ENCODE measurements around the gene DMXL1.
"Not testable (repeated sequence)": the region's sequence is repeated elsewhere in the genome, so short reads cannot be mapped to it uniquely, and the experiment has no call there.

The DMXL1 gene

DNA sequence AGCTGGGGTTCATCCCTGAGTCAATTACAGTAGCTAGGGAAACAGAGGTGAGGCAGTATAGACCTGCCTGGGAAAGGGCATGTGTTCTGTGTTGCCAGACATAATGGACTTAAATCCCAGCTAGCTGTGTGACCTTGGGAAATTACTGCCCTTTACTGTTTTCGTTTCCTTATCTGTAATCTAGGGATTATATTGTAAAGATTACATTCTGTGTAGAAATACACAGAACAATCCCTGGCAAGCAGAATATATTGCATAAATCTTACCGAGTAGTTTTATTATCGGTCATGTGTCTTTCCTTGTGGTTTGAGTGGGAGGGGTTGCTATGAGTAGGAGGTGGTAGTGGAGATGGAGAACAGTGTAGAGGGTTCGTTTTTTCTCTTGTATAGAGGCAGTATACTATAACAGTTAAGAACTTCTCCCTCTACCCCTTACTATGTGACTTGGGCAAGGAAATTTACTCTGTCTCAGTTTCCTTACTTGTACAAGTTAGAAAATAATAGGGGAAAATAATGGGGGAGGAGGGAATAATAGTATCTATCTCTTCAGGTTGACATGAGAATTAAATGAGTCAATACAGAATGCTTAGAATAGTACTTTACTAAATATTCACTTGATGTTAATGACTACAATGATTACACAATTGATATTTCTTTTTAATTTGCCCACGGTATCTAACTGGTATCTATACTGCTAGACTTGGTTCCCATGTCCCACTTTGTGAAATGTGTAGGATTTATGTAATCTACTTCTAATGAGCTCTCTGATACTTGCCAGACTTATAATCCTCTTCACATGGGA, 7.1 kb upstream of the DMXL1 start:
- peak in 1 of 5 donors; percentile 18 for DNase-seq

DNA sequence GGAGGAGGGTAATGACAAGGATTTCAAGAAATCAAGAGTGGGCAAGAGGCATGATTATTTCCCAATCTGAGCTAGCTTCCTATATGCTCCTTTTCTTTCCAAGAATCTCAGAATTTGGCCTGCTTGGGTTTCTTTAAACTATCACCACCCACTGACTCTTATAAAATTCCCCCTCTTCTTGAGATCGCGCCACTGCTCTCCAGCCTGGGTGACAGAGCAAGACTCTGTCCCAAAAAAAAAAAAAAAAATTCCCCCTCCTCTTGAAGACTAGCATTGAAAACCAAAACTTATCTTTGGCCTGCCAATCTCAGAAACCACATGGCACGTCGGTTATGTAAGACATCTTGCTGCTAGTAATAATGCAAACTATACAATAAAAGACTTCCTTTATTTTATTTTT, 3.4 kb upstream of the DMXL1 start:
- DNase-seq, result no peak

DNA sequence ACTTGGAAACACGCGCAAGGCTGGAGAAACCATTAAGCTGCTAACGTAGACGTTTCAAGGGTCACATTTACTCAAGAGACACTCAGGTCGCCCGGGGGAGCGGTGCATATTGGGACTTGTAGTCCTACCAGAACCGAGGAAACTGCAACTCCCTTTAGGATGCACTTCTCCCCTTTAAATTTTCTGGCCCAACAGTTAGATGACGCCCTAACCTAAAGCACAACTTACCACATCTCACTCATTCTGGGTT, 384 bp upstream of the DMXL1 start:
- no peak for DNase-seq

DNA sequence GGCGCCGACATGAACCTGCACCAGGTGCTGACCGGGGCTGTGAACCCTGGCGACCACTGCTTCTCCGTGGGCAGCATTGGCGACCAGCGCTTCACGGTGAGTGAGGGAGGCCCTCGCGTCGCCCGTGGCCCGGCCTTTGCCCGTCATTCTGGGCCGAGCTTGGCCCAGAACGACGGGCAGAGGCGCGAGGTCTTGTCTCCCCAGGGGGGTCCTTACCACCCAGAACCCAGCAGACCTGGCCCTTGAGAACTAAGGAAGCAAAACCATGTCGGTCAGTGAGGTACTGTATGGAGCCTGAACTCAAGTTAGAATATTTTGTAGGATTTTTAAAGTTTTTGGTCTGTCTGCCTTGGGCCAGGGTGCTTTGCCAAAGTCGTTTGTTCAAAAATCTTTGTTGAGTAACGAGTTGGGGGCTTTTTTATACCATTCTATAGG, 691 bp downstream of the DMXL1 start:
- DNase-seq, result no peak

DNA sequence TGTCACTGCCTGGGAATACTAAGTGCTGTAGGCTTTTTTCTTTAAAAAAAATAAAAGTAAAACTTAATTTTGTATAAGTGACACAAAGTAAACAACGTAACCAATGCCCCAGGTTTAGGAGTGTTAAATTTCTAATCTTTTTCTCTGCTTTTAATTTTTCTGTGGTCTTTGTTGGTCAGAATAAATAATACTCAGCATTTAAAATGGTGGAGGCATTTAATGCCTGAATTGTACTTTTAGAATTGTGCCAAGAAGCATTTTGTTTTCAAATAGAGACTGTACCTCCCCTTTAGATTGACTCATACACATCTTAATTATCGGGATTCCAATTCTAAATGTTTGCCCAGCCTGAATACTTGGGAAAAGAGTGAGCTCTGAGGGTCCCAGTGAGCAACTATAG, 1.6 kb downstream of the DMXL1 start:
- DNase-seq, result no peak

DNA sequence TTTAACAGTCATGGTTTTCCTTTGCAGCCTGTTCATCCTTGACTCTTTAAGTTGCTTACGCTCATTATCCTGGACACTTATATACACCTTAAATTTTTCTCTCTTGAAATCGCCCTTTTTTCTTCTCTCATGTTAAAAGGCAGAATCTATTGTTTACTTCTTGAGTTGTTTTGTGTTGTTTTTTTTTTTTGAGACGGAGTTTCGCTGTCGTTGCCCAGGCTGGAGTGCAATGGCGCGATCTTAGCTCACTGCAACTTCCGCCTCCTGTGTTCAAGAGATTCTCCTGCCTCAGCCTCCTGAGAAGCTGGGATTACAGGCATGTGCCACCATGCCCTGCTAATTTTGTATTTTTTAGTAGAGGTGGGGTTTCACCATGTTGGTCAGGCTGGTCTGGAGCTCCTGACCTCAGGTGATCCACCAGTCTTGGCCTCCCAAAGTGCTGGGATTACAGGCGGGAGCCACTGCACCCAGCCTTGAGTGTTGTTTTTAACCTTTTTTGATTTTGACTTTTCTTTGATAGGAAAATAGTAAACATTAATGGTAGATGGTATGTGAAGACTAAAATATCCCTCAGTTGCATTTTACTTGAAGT, 3.0 kb downstream of the DMXL1 start:
- not testable (repeated sequence) for DNase-seq

DNA sequence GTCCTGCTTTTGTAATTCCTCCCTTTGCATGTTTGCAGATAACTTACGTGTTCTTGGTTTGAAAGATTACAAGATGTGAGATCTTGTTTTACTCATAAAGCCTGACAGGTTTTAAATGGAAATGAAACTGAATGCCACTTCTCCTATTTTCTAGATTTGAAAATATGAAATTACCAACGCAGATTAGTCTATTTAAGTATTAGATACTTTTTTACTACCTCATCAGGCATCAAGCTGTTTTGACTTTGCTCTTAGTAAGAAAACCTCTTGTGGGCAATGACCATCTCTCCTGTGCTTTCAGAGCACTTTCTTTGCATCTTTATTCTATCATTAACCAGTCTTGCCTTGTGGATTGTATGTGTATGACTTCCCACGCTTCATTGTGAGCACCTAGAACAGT, 3.5 kb downstream of the DMXL1 start:
- DNase-seq, result peak in 1 of 5 donors; percentile 15

DNA sequence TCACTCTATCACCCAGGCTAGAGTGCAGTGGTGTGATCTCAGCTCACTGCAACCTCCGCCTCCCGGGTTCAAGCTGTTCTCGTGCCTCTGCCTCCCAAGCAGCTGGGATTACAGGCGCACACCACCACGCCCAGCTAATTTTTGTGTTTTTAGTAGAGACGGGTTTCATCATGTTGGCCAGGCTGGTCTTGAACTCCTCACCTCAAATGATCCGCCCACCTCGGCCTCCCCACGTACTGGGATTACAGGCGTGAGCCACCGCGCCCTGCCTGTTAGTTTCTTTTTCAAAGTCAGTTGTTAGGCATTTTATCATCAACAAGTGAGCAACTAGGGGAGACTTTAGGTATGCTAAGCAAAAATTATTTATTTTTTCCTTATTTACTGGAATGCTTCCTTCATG, 4.4 kb downstream of the DMXL1 start:
- peak in 1 of 5 donors; percentile 10 for DNase-seq

DNA sequence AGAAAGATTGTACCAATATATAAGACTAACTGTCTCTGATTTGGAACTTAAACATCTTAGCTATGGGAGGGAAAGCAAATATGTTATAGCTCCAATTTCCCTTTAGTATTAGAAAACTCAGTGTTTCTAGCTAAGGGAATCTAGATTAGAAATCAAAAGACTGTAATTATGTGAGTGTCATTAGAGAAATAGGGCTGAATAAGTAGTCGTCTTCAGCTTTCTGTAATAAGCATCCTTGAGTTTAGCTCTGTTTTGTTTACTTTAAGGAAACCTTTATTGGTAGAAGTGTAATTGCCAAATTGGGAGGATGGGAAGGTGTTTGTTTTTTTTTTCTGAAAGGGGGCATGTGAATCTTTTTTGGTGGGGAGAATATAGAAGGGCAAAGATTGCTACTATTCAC, 5.2 kb downstream of the DMXL1 start:
- DNase-seq, result no peak

DNA sequence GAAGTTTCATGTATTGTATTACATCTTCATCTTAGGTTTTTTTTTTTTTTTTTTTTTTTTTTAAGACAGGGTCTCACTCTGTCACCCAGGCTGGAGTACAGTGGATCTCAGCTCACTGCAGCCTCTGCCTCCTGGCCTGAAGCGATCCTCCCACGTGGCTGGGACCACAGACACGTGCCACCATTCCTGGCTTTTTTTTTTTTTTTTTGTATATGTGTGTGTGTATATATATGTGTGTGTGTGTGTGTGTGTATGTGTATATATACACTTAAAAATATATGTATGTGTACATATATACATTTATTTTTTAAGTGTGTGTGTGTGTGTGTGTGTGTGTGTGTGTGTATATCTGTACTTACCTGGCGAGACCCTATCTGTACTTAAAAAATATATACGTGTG, 6.6 kb downstream of the DMXL1 start:
- no peak for DNase-seq

DNA sequence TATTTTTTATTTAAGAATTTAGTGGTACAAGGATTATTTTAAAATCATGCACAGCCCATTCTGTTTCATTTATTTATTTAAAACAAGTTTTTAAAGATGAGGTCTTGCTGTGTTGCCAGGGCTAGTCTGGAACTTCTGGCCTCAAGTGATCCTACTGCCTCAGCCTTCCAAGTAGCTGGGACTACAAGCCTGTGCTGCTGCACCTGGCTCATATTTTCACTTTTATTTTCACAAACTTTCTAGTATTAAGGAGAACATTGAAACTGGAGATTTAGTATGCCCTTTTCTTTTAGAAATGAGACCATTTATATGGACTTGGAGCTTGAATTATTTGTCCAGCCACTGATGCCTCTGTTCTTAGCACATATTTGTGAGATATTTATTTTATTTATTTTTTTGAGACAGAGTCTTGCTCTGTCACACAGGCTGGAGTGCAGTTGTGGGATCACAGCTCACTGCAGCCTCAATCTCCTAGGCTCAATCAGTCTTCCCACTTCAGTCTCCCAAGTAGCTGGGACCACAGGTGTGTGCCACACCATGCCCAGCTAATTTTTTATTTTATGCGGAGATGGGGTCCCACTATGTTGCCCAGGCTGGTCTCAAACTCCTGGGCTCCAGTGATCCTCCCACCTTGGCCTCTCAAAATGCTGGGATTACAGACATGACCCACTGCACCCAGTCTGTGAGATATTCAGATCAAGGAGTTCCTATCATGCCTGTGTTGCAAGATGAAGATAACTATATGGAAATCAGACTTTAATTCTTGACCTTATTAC, 7.4 kb downstream of the DMXL1 start:
- DNase-seq, result no peak

DNA sequence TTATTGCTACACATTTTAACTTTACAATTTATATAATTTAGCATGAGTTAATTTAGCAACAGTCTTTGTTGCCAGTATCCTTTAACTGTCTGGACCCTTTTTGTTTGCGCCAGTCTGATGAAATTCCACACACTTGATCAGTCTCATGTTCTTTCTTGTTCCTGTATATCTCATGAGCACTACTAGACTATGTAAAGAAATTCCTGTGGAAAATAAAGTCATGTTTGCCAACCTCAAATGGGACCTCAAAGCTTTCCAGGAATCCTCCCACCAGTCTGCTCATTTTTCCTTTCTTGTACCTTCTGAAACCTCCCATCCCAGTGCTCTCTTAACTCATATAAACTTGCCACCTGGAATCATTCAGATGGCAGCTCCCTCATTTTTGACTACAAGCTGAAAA, 8.0 kb downstream of the DMXL1 start:
- no peak for DNase-seq

DNA sequence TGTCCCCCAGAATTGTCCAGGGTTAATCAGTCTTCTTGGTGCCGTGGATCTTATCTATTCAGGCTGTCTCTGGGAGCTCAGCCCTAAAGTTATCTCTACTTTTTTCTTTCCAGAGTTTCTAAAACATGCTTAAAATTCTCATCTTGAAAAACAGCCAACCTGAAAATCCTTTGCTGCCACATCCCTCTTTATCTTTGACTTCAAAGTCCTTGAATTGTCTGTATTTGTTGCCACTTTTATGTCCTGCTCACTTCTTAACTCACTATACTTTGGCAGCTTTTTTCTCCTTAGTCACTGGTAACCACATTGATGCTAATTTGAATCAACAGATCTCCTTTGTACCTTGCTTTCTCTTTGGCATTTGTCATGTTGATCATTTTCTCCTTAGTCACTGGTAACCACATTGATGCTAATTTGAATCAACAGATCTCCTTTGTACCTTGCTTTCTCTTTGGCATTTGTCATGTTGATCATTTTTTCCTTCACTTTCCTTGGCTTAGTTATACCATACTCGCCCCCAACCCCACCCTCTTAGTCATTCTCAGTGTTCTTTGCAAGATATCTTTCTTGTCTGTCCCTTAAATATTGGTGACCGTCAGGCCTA, 8.5 kb downstream of the DMXL1 start:
- peak in 1 of 5 donors; percentile 61 for DNase-seq

DNA sequence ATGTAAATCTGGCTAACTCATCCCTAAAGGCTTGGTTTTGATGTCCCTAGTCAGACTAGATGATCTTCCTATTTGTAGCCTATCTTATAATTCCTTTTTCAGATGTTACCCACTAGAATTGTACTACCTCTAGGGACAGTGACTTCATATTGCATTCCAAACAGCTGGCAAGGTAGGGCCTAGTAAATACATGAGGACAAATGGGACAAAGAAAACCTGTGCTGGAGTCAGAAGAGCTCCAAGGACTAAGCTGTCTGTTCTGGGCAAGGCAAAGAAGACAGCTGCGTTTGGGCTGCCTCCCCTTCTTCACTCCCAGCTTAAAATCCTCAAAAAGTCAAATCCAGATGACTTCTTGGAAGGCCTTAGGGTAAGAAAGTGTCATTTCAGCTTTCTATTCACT, 10.0 kb downstream of the DMXL1 start:
- DNase-seq, result no peak

DNA sequence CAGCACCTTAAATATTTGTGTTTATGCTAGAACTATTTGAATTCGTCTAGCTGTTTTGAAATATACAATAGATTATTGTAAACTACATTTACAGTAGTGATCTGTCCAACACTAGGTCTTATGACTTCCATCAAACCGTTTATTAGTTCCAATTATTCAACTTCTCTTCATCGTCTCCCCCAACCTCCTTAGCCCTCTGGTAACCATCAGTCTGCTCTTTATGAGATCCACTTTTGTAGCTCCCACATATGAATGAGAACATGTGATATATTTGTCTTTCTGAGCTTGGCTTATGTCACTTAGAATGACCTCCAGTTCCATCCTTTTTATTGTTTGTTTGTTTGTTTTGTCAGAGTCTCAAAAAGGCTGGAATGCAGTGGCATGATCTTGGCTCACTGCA, 11.8 kb downstream of the DMXL1 start:
- DNase-seq, result no peak

DNA sequence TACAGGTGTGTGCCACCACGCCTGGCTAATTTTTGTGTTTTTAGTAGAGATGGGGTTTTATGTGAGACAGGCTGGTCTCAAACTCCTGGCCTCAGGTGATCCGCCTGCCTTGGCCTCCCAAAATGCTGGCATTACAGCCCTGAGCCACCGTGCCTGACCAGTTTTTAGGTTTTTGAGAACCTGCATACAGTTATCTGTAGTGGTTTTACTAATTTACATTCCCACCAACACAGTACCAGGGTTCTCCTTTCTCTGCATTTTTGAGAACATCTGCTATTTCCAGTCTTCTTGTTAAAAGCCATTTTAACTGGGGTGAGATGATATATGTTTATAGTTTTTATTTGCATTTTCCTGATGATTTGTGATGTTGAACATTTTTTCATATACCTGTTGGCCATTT, 12.8 kb downstream of the DMXL1 start:
- no peak for DNase-seq

DNA sequence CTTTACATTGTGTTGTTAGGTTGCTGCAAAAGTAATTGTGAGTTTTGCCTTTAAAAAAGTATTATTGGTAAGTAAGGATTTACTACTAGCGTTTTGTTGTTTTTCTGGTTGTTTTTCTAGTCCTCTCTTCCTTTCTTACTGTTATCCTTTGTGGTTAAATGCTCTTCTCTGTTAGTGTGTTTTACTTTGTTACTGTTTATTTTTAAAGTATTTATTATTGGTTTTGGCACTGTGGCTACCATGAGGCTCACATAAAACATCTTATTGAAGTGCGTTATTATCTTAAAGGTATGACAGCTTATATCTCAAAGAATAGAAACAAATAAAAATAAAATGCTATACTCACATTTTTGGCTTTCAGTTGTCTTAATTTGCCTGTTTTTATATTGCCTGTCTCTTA, 17.6 kb downstream of the DMXL1 start:
- no peak for DNase-seq

DNA sequence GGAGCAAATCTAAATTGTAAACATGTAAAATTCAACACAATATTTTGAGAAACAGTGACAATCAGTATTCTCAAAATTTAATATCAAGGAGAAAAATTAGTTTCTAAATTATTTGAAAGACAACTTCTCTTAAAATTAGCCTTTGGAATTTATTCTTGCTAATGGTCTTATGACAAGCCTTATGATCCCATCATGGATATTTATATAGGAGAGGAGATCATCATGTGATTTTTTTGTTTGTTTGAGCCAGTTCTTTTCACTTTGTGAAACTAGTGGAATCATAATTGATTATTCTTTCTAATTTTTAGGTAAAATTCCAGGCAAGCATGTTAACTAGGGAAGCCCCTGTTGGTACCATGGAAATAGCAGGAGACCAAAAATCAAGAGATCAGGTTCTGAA, 24.7 kb downstream of the DMXL1 start:
- DNase-seq, result no peak

DNA sequence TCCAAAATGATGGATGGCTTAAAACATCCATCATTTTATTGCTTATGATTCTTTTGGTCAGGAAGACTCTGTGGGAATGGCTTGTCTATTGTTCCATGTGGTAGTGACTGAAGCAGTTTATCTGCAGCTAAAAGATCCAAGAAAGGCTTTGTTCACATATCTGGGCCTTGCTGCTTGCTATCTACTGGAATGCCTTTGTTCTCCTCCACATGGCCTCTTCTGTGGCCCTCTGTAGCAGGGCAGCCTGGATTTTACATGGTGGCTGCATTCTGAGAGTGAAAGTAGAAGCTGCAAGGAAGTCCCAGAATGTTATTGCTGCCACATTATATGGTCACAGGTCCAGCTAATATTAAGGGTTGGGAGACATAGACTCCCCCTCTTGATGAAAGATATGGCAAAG, 35.1 kb downstream of the DMXL1 start:
- no peak for DNase-seq

DNA sequence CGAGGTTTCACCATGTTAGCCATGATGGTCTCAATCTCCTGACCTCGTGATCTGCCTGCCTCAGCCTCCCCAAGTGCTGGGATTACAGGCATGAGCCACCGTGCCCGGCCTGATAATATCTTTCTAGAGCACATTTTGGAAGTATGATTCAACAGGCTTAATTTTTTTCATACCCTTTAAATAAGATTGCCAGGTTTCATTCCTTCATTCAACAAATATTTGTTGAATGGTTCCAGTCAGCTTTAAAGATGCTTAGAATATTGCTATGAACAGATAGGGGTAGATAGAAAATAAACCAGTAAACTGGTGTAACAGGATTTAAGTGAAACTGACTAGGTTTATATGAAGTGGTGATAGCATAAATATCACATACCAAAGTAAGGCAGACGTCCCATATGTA, 41.3 kb downstream of the DMXL1 start:
- no peak for DNase-seq

DNA sequence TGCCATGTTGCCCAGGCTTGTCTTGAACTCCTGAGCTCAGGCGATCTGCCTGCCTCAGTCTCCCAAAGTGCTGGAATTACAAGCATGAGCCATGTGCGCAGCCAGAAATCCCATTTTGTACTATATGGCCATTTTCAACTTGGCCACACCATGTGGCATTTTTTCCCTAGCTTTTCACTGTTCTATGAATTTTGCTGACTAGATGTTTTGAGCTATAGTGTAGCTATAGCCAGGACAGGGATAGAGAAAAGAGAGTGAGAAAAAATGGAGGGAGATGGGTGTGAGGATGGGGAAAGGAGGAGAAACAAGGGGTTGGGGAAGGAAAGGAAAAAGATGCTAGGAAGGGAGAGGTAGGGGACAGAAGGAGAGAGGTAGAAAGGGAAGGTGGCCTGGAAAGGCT, 46.4 kb downstream of the DMXL1 start:
- DNase-seq, result no peak

DNA sequence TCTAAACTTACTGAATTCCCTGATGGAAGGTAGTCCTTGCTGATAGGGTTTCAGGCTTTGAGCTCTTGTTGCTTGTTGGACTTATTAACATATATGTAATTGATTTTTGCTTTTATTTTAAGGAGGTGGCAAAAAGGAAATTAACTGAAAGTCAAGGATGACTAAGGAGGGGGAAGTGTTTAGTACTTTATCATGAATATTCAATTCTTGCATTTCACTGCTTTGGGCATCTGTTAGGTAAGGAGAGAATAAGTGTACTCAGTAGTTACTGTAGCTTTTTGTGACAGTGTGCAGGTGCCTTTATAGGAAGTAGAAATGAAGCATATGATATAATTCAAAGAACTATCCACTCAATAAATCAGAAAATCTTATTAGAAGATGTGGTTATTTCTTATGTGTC, 47.1 kb downstream of the DMXL1 start:
- no peak for DNase-seq

DNA sequence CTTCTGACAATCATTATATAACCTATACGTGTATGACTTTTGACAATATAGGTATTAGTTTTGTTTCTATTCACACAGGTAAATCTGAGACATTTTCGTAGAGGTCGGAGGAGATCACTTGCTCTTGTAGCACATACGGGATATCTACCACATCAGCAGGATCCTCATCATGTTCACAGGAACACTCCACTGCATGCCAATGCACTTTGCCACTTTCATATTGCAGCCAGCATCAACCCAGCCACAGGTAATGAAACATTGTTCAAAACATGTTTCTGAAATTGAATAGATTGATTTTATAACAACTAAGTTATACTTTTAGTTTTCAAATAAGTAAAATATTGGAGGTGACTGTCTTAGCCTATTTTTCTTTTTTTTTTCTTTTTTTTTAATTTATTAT, 50.0 kb downstream of the DMXL1 start:
- DNase-seq, result no peak

DNA sequence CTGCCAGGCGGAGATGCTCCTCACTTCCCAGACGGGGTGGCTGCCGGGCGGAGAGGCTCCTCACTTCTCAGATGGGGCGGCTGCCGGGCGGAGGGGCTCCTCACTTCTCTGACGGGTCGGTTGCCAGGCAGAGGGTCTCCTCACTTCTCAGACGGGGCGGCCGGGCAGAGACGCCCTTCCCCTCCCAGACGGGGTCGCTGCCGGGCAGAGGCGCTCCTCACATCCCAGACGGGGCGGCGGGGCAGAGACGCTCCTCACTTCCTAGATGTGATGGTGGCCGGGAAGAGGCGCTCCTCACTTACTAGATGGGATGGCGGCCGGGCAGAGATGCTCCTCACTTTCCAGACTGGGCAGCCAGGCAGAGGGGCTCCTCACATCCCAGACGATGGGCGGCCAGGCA, 51.6 kb downstream of the DMXL1 start:
- DNase-seq, result not testable (repeated sequence)
